ENCODE results near the gene NDUFA8.

- TF ChIP-seq E2F1 (CRISPR knock-in tag; IDR thresholded peaks at IDR 0.05): no peak
- TF ChIP-seq IRF2 (CRISPR knock-in tag; IDR thresholded peaks at IDR 0.05; ENCODE audit: borderline replicate concordance, low read depth): no peak
- TF ChIP-seq ATF3 (CRISPR knock-in tag; conservative IDR thresholded peaks at IDR 0.05): no peak
- TF ChIP-seq CTCF (IDR thresholded peaks at IDR 0.05): no peak
- no peak for TF ChIP-seq NR2C2 (CRISPR knock-in tag; IDR thresholded peaks at IDR 0.05)
Measured at GRCh38 chr9:122143876-122144405, 15.6 kb downstream of the NDUFA8 start.

Measured in WTC11 (cell line).